ENCODE results near the gene RPS29.

DNA sequence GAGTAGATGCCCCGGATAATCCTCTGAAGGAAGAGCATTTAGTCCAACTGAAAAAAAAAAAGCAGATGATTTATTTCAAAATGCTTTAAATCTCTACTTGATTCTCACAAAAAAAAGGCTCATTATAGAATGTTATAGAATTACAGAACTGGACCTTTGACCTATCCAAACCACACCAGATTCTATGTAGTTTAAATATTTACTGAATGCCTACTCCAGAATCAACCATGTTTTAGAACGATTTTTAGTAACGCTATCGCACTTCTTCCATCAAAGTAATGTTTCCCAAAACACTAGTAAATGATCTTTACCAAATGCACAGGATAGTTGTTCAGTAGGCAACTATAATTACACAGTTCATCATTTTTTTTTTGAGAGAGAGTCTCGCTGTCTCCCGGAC, 2.6 kb downstream of the RPS29 start:
- no peak for TF ChIP-seq EZH2 (IDR thresholded peaks at IDR 0.05)
- TF ChIP-seq CTCF (IDR thresholded peaks at IDR 0.05) = no peak

Measured in neural progenitor cell (in vitro differentiated cells).